Esophagus squamous epithelium (tissue), 4 donors: ENCODE data around the gene C10orf120.

ENCODE experiments used
- CTCF ChIP-seq, 6 experiments: fragments of 450-650 bp in 4 of 6; fragments of 200-600 bp in 2 of 6; sonication (generic) in 2 of 6; IDR thresholded peaks; one replicate each; pipeline ENCODE4 v1.5.1; 2016 to 2019; ENCODE audit warnings: antibody characterized with exemption in 6 of 6, mild to moderate bottlenecking in 4 of 6, moderate library complexity in 4 of 6
- POLR2A ChIP-seq, 4 donors: fragments of 450-650 bp; IDR thresholded peaks; one replicate each; pipeline ENCODE4 v1.6.1; 2017; ENCODE audit warnings: antibody characterized with exemption in 4 of 4, mild to moderate bottlenecking in 4 of 4, moderate library complexity in 3 of 4

GRCh38 chr10:122729126-122729525 lies 29.5 kb upstream of the C10orf120 start:
- TF ChIP-seq CTCF (IDR thresholded peaks at IDR 0.05) (no peak), POLR2A (IDR thresholded peaks at IDR 0.05) (no peak)
